Tibial nerve (tissue), 4 donors: Measurements from ENCODE around the gene RITA1. TPM values are rescaled to one million over a fixed set of nuclear protein-coding genes. Genes with fewer than 3 reads are reported as not detected.

Source experiments
- DNase-seq, 2 donors: peaks; one replicate each; pipeline ENCODE4 v3.0.0-alpha.2; 2019; ENCODE audit warnings: low spot score in 2 of 2
- H3K27ac ChIP-seq, 4 donors: fragments of 200-600 bp; sonication (generic) in 3 of 4; one replicate each; pipeline ENCODE4 v1.5.1; 2017 to 2019; ENCODE audit warnings: mild to moderate bottlenecking in 1 of 4
- H3K27me3 ChIP-seq, 2 donors: fragments of 200-600 bp; sonication (generic) in 1 of 2; one replicate each; pipeline versions ENCODE4 v1.5.1 to v1.6.0; 2017 to 2019
- H3K36me3 ChIP-seq, 3 donors: fragments of 200-600 bp; sonication (generic); one replicate each; pipeline ENCODE4 v1.5.1; 2018 to 2019
- H3K4me1 ChIP-seq, 4 donors: fragments of 200-600 bp; sonication (generic) in 3 of 4; one replicate each; pipeline ENCODE4 v1.5.1; 2017 to 2019
- H3K4me3 ChIP-seq, 4 donors: fragments of 200-600 bp; sonication (generic) in 3 of 4; one replicate each; pipeline ENCODE4 v1.5.1; 2017 to 2019; ENCODE audit warnings: mild to moderate bottlenecking in 1 of 4, moderate library complexity in 1 of 4
- H3K9me3 ChIP-seq, 4 donors: fragments of 200-600 bp; sonication (generic) in 3 of 4; one replicate each; pipeline ENCODE4 v1.5.1; 2017 to 2019
- CTCF ChIP-seq, 5 experiments: fragments of 200-600 bp in 3 of 5; fragments of 450-650 bp in 2 of 5; sonication (generic) in 3 of 5; IDR thresholded peaks; one replicate each; pipeline ENCODE4 v1.5.1; 2016 to 2019; ENCODE audit warnings: antibody characterized with exemption in 5 of 5, mild to moderate bottlenecking in 3 of 5, moderate library complexity in 2 of 5
- EP300 ChIP-seq, 2 donors: sonication (generic); formaldehyde crosslinking; IDR thresholded peaks; one replicate each; pipeline ENCODE4 v1.6.1; 2017; ENCODE audit warnings: antibody characterized with exemption in 2 of 2, mild to moderate bottlenecking in 1 of 2
- POLR2A ChIP-seq, 2 donors: fragments of 450-650 bp; IDR thresholded peaks; one replicate each; pipeline ENCODE4 v1.6.1; 2017; ENCODE audit warnings: antibody characterized with exemption in 2 of 2, mild to moderate bottlenecking in 2 of 2, moderate library complexity in 2 of 2
- WGBS, 2 donors: methylation state at CpG; one replicate each; pipeline ENCODE4 v1.1.5; 2018; 5-methylcytosine and 5-hydroxymethylcytosine counted together
- total RNA-seq, 4 donors: library from RNA; depleted of rRNA; stranded (reverse); fragments of >200 nt; gene quantifications; one replicate each; pipeline ENCODE4 v1.1.0, GENCODE V29; 2016

The RITA1 gene
- total RNA-seq, 4 donors from 2014 or later = 8.3 to 27.5 (median 14.1) TPM

GRCh38 chr12:113184900-113185179 lies 681 bp upstream of the RITA1 start:
- peak overlapping the region; percentile 73 to 96 (median 92) for H3K27ac ChIP-seq
- no peaks in the 10 kb centered on the region for H3K27me3 ChIP-seq
- 0% methylated on average over 13 to 19 of the region's 20 CpGs for WGBS, 2 donors
- H3K4me1 ChIP-seq = peaks cover 0 to 38% (median 22%) of the 10 kb centered on the region in 4 donors
- peak; percentile 77 to 86 for DNase-seq
- peaks cover 0 to 37% (median 0%) of the 10 kb centered on the region in 3 donors for H3K36me3 ChIP-seq
- no peaks in the 10 kb centered on the region for H3K9me3 ChIP-seq
- TF ChIP-seq POLR2A (IDR thresholded peaks at IDR 0.05) (no peak), CTCF (IDR thresholded peaks at IDR 0.05) (no peak)
- peak overlapping the region; percentile 86 to 95 (median 91) for H3K4me3 ChIP-seq

DNA sequence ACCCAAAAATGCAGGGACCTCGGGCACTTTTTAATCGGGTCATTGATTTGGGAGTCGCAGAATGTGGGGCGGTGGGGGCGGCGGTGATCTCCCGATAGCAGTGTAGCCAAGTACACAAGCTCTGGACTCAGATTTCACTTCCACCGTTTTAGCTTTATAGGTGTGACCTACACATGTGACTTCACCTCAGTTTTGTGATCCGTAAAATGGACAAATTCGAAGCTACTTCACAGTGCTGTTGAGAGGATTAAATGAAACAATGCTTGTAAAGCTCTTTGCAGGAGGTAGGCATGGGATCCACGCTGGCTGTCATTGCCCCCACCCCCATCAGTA lies 478 bp downstream of the RITA1 start:
- Histone ChIP-seq H3K27ac (peak overlapping the region in 3 of 4 donors; percentile 92 to 96 (median 93)), H3K36me3 (peaks cover 0 to 35% (median 0%) of the 10 kb centered on the region in 3 donors), H3K9me3 (no peaks in the 10 kb centered on the region), H3K27me3 (no peaks in the 10 kb centered on the region), H3K4me3 (peak overlapping the region; percentile 86 to 95 (median 91)), H3K4me1 (peaks cover 0 to 38% (median 22%) of the 10 kb centered on the region in 4 donors)
- TF ChIP-seq POLR2A (IDR thresholded peaks at IDR 0.05) = no peak
- TF ChIP-seq EP300 (IDR thresholded peaks at IDR 0.05) = no peak
- TF ChIP-seq CTCF (IDR thresholded peaks at IDR 0.05) = no peak
- no peak for DNase-seq
- 7 to 9% methylated on average over 10 to 11 of the region's 11 CpGs for WGBS, 2 donors

- no peak for DNase-seq
- Histone ChIP-seq H3K27ac (peak overlapping the region in 2 of 4 donors; percentile 33 to 96), H3K4me3 (peak overlapping the region in 2 of 4 donors; percentile 89 to 93), H3K9me3 (no peaks in the 10 kb centered on the region), H3K27me3 (no peaks in the 10 kb centered on the region), H3K4me1 (peaks cover 0 to 38% (median 22%) of the 10 kb centered on the region in 4 donors), H3K36me3 (peaks cover 0 to 35% (median 6%) of the 10 kb centered on the region in 3 donors)
- WGBS, 2 donors = 80 to 85% methylated on average over 15 of the region's 16 CpGs
- no peak for TF ChIP-seq CTCF (IDR thresholded peaks at IDR 0.05)
- TF ChIP-seq EP300 (IDR thresholded peaks at IDR 0.05) = no peak
- no peak for TF ChIP-seq POLR2A (IDR thresholded peaks at IDR 0.05)
Measured at GRCh38 chr12:113186666-113187325, 1.3 kb downstream of the RITA1 start.

DNA sequence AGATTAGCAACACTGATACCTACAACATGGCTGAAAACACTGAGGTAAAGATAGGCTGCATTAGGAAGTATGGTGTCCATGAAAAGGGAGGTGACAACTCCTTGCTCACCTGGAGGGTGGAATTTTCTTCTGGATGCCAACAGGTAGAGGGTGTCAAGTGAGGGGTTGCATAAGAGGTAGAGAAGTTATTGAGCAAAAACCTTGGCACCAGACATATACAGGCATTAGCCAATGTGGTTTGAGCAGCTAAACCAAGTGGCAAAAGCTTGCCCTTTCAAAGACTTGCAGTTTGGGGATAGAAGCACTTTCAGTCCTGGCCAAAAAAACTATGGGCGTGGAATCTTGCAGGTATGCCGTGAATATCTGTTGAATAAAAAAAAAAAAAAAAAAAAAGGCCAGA lies 3.8 kb downstream of the RITA1 start:
- Histone ChIP-seq H3K27ac (no peak overlapping the region), H3K4me1 (peaks cover 0 to 32% (median 17%) of the 10 kb centered on the region in 4 donors), H3K36me3 (peaks cover 0 to 45% (median 9%) of the 10 kb centered on the region in 3 donors), H3K9me3 (no peaks in the 10 kb centered on the region), H3K4me3 (no peak overlapping the region), H3K27me3 (no peaks in the 10 kb centered on the region)
- no peak for DNase-seq
- TF ChIP-seq EP300 (IDR thresholded peaks at IDR 0.05) (no peak), POLR2A (IDR thresholded peaks at IDR 0.05) (no peak), CTCF (IDR thresholded peaks at IDR 0.05) (no peak)
- WGBS, 2 donors = 92 to 95% methylated on average over 2 of the region's 2 CpGs

- H3K27ac ChIP-seq = no peak overlapping the region
- H3K4me3 ChIP-seq = no peak overlapping the region
- peaks cover 0 to 39% (median 16%) of the 10 kb centered on the region in 4 donors for H3K4me1 ChIP-seq
- no peaks in the 10 kb centered on the region for H3K27me3 ChIP-seq
- 75 to 81% methylated on average over 4 of the region's 4 CpGs for WGBS, 2 donors
- TF ChIP-seq EP300 (IDR thresholded peaks at IDR 0.05) = no peak
- TF ChIP-seq POLR2A (IDR thresholded peaks at IDR 0.05) = no peak
- no peak for TF ChIP-seq CTCF (IDR thresholded peaks at IDR 0.05)
- H3K9me3 ChIP-seq = no peaks in the 10 kb centered on the region
- H3K36me3 ChIP-seq = peaks cover 0 to 45% (median 9%) of the 10 kb centered on the region in 3 donors
- no peak for DNase-seq
Measured at GRCh38 chr12:113190761-113191160, 5.2 kb downstream of the RITA1 start.
